ENCODE measurements around the gene JARID2. TPM values are rescaled to one million over a fixed set of nuclear protein-coding genes. Genes with fewer than 3 reads are reported as not detected.

JARID2 gene
- total and polyA plus RNA-seq, 2 of the 8 experiments (the other 6 are each of a cell fraction or from before 2014, with no cell fraction given) = 60.1 to 239 TPM

GRCh38 chr6:15477746-15478145, 231.9 kb downstream of the JARID2 start:
- Histone ChIP-seq H3K36me3 (ENCODE audit: control insufficient read depth in 2 of 4, insufficient read depth in 4 of 4, low read length in 3 of 4) (peaks cover 7 to 32% (median 13%) of the 10 kb centered on the region in 4 experiments; a peak in 7 of 8 replicates), H3K14ac (ENCODE audit: insufficient read length) (no peak overlapping the region), H3K27ac (ENCODE audit: low read depth, low read length) (no peak overlapping the region), H3K23me2 (ENCODE audit: low read depth, low read length) (peaks cover 2% of the 10 kb centered on the region; the same call in 1 of the 2 replicates), H4K20me1 (replicated peaks in 1 of 2; ENCODE audit: control insufficient read depth in 1 of 2, insufficient read depth in 2 of 2, low read length in 2 of 2) (peaks cover 35 to 40% of the 10 kb centered on the region in 2 experiments), H4K5ac (ENCODE audit: insufficient read length, low read depth, low read length) (no peak overlapping the region), H3K18ac (ENCODE audit: extremely low read depth, low read length) (no peak overlapping the region), H2BK5ac (ENCODE audit: low read depth, low read length) (no peak overlapping the region), H2BK15ac (ENCODE audit: low read length) (no peak overlapping the region), H2AFZ (ENCODE audit: low read length) (no peak overlapping the region), H4K91ac (replicated peaks; ENCODE audit: insufficient read length, low read length) (no peak overlapping the region), H3K9ac (replicated peaks in 1 of 4; ENCODE audit: extremely low read depth in 1 of 4, low read depth in 3 of 4, low read length in 3 of 4) (no peak overlapping the region), H3K4me2 (ENCODE audit: insufficient read depth in 1 of 2, low read depth in 2 of 2, low read length in 2 of 2) (no peak overlapping the region), H2BK20ac (ENCODE audit: low read length) (no peak overlapping the region), H3K4me1 (replicated peaks in 1 of 4; ENCODE audit: control insufficient read depth in 3 of 4, insufficient read depth in 4 of 4, low read length in 3 of 4) (peaks cover 0 to 25% (median 8%) of the 10 kb centered on the region in 4 experiments), H3K23ac (ENCODE audit: insufficient read length) (no peak overlapping the region), H3K27me3 (replicated peaks in 1 of 4; ENCODE audit: control insufficient read depth in 3 of 4, extremely low read depth in 1 of 4, insufficient read depth in 3 of 4, low read length in 3 of 4) (no peaks in the 10 kb centered on the region), H4K8ac (ENCODE audit: extremely low read depth, insufficient read depth, low read length) (no peak overlapping the region), H3K56ac (replicated peaks; ENCODE audit: insufficient read length, low read depth, low read length) (no peak overlapping the region), H2BK12ac (ENCODE audit: low read depth, low read length) (no peak overlapping the region), H3K4ac (replicated peaks; ENCODE audit: insufficient read length, low read depth, low read length) (no peak overlapping the region), H3K9me3 (ENCODE audit: insufficient read depth in 2 of 2, low read depth in 1 of 2, low read length in 1 of 2) (no peaks in the 10 kb centered on the region), H3K79me1 (ENCODE audit: low read depth, low read length) (peaks cover 10% of the 10 kb centered on the region; the same call in 1 of the 2 replicates), H2BK120ac (replicated peaks; ENCODE audit: low read depth, low read length) (no peak overlapping the region), H2AK5ac (ENCODE audit: low read depth, low read length) (no peak overlapping the region), H3K79me2 (ENCODE audit: control insufficient read depth in 1 of 2, insufficient read depth in 2 of 2, low read length in 2 of 2) (peaks cover 16 to 100% of the 10 kb centered on the region in 2 experiments; a peak in 3 of 4 replicates), H3K4me3 (ENCODE audit: extremely low read depth in 1 of 4, insufficient read depth in 2 of 4, low read depth in 3 of 4, low read length in 4 of 4) (no peak overlapping the region)
- TF ChIP-seq EGR1 (IDR thresholded peaks at IDR 0.05; ENCODE audit: borderline replicate concordance, low read depth, low read length) = no peak
- TF ChIP-seq NRF1 (IDR thresholded peaks at IDR 0.05; ENCODE audit: low read depth, low read length) = no peak
- no peak for TF ChIP-seq JUND (IDR thresholded peaks at IDR 0.05; ENCODE audit: low read length)
- no peak for TF ChIP-seq GTF2F1 (IDR thresholded peaks at IDR 0.05; ENCODE audit: borderline replicate concordance, low read depth, low read length)
- TF ChIP-seq TCF12 (IDR thresholded peaks at IDR 0.05; ENCODE audit: low read depth, low read length) = no peak
- TF ChIP-seq PHF8 (conservative IDR thresholded peaks at IDR 0.05; ENCODE audit: low read depth, low read length) = no peak
- TF ChIP-seq POLR2AphosphoS5 (IDR thresholded peaks at IDR 0.05; ENCODE audit: low read depth, low read length) = no peak
- no peak for TF ChIP-seq CBX8 (IDR thresholded peaks at IDR 0.05; ENCODE audit: borderline replicate concordance, low read depth, low read length)
- no peak for TF ChIP-seq HDAC6 (IDR thresholded peaks at IDR 0.05; ENCODE audit: low read depth, low read length)
- no peak for TF ChIP-seq HDAC2 (IDR thresholded peaks at IDR 0.05; ENCODE audit: borderline replicate concordance in 1 of 2, low read depth in 2 of 2, low read length in 2 of 2)
- no peak for TF ChIP-seq MAX (IDR thresholded peaks at IDR 0.05)
- TF ChIP-seq KDM1A (IDR thresholded peaks at IDR 0.05; ENCODE audit: borderline replicate concordance, low read length) = no peak
- no peak for TF ChIP-seq YY1 (IDR thresholded peaks at IDR 0.05; ENCODE audit: low read depth, low read length)
- TF ChIP-seq SP1 (IDR thresholded peaks at IDR 0.05; ENCODE audit: low read depth, low read length) = no peak
- no peak for TF ChIP-seq CBX5 (IDR thresholded peaks at IDR 0.05; ENCODE audit: low read depth, low read length)
- CTCF ChIA-PET (ENCODE audit: partially characterized antibody) = interaction anchor here (1.3 to 1.8 kb wide), 2 partner anchors 12 to 14 kb away, joined by 5 to 6 read pairs; no protein-coding TSS in a partner anchor
- 65% methylated on average over 5 of the region's 5 CpGs; no CpG with 5 or more reads in 1 of the 2 experiments for WGBS, 2 experiments (ENCODE audit: extremely low coverage in 1 of 2, insufficient coverage in 1 of 2, insufficient read length in 1 of 2, insufficient replicate concordance in 2 of 2, low coverage in 1 of 2, low lambda C conversion rate in 2 of 2, missing lambda C conversion rate in 1 of 2)
- FAIRE-seq (no peak), DNase-seq (ENCODE audit: low read depth in 1 of 2, low spot score in 2 of 2) (no peak)
- POLR2A ChIA-PET (ENCODE audit: partially characterized antibody) = interaction anchor here (1.0 kb wide), 1 partner anchor 12 kb away, joined by 4 read pairs; no protein-coding TSS in a partner anchor
